HCT116 (cell line): Measurements from ENCODE around the gene SUN3. TPM values are rescaled to one million over a fixed set of nuclear protein-coding genes. Genes with fewer than 3 reads are reported as not detected.

Experiments
- ATAC-seq: fragments of 200-7000 bp; cut with Tn5 transposase; 2 replicates; pipeline ENCODE4 v1.9.1; 2020; ENCODE audit warnings: mild to moderate bottlenecking, moderate library complexity
- BruUV-seq: library from RNA; stranded (reverse); fragments of 400-500 nt; replicated peaks from 2 replicates; lab custom pipeline; 2021; lab: Mats Ljungman, UMichigan
- CTCF ChIA-PET: fragments of 300-600 bp; sonication (Branson Sonifier 250); formaldehyde crosslinking; loops from one replicate; lab custom pipeline; 2021; ENCODE audit warnings: antibody characterized with exemption; lab: Charles Lee
- POLR2A ChIA-PET: fragments of 300-600, 350-600 bp; sonication (Branson Sonifier 250); formaldehyde crosslinking; loops from one replicate; lab custom pipeline; 2021; ENCODE audit warnings: antibody characterized with exemption; lab: Charles Lee
- RAD21 ChIA-PET, 2 experiments: fragments of 300-600 bp; sonication (Branson Sonifier 250); formaldehyde crosslinking; loops; one replicate each; lab custom pipeline; 2023; ENCODE audit warnings: low total read pairs in 2 of 2; ENCODE audit not compliant: uncharacterized antibody in 2 of 2, unreplicated experiment in 2 of 2, low non-redundant PET in 1 of 2; lab: Charles Lee
- DNase-seq: peaks from one replicate; pipeline ENCODE4 v3.0.0-alpha.2; 2010; ENCODE audit warnings: low read depth, low spot score
- H2AFZ ChIP-seq: fragments of 200-600 bp; shearing (Covaris generic), sonication (generic); 2 replicates; pipeline ENCODE4 v1.6.1; 2017; ENCODE audit warnings: low read depth, mixed run types, mixed read lengths, antibody characterized with exemption, low read length; ENCODE audit not compliant: poor library complexity, severe bottlenecking
- H3K27ac ChIP-seq: 2 replicates; pipeline ENCODE4 v1.5.1; 2012; ENCODE audit warnings: low read depth, low read length
- H3K27me3 ChIP-seq: fragments of 200-600 bp; sonication (generic); 2 replicates; pipeline ENCODE4 v1.6.1; 2016; ENCODE audit warnings: mixed run types, low read length, mixed read lengths; ENCODE audit not compliant: insufficient read depth
- H3K36me3 ChIP-seq, 2 experiments: fragments of 200-500 bp in 1 of 2; fragments of 200-600 bp in 1 of 2; sonication (Bioruptor generic) in 1 of 2; sonication (generic) in 1 of 2; 2 replicates each; pipeline versions ENCODE4 v1.5.1 to v1.6.1; 2014 to 2016; ENCODE audit warnings: low read length in 2 of 2, inconsistent platforms in 1 of 2, mixed read lengths in 1 of 2, mixed run types in 1 of 2; ENCODE audit not compliant: insufficient read depth in 2 of 2, control insufficient read depth in 1 of 2
- H3K4me1 ChIP-seq, 2 experiments: fragments of 200-600 bp in 1 of 2; sonication (generic) in 1 of 2; 2 replicates each; pipeline versions ENCODE4 v1.5.1 to v1.6.1; 2012 to 2017; ENCODE audit warnings: low read length in 2 of 2, inconsistent platforms in 1 of 2, mild to moderate bottlenecking in 1 of 2, mixed read lengths in 1 of 2, mixed run types in 1 of 2, moderate library complexity in 1 of 2; ENCODE audit not compliant: insufficient read depth in 2 of 2, control insufficient read depth in 1 of 2
- H3K4me2 ChIP-seq: fragments of 200-600 bp; sonication (generic); 2 replicates; pipeline ENCODE4 v1.6.1; 2017; ENCODE audit warnings: mixed run types, low read length, mixed read lengths
- H3K4me3 ChIP-seq, 2 experiments: fragments of 200-600 bp in 1 of 2; sonication (generic) in 1 of 2; replicated peaks in 1 of 2; 2 replicates each; pipeline ENCODE4 v1.5.1; 2011 to 2016; ENCODE audit warnings: low read length in 2 of 2, control low read depth in 1 of 2, low read depth in 1 of 2, mild to moderate bottlenecking in 1 of 2, mixed read lengths in 1 of 2, mixed run types in 1 of 2
- H3K79me2 ChIP-seq: fragments of 200-600 bp; sonication (generic); 2 replicates; pipeline ENCODE4 v1.6.1; 2017; ENCODE audit warnings: mild to moderate bottlenecking, mixed run types, low read length, moderate library complexity, mixed read lengths; ENCODE audit not compliant: insufficient read depth
- H3K9ac ChIP-seq: fragments of 200-600 bp; sonication (generic); 2 replicates; pipeline ENCODE4 v1.6.1; 2016; ENCODE audit warnings: low read length, mixed read lengths
- H3K9me2 ChIP-seq: fragments of 200-600 bp; sonication (generic), shearing (Covaris generic); 2 replicates; pipeline ENCODE4 v1.6.1; 2017; ENCODE audit warnings: mixed run types, mild to moderate bottlenecking, moderate library complexity; ENCODE audit not compliant: insufficient read depth
- H3K9me3 ChIP-seq, 2 experiments: fragments of 200-500 bp in 1 of 2; fragments of 200-600 bp in 1 of 2; sonication (Bioruptor generic) in 1 of 2; sonication (generic) in 1 of 2; 2 replicates each; pipeline ENCODE4 v1.6.1; 2014 to 2017; ENCODE audit warnings: low read length in 2 of 2, mixed read lengths in 2 of 2, inconsistent platforms in 1 of 2, low read depth in 1 of 2, mild to moderate bottlenecking in 1 of 2, mixed run types in 1 of 2, moderate library complexity in 1 of 2; ENCODE audit not compliant: control insufficient read depth in 1 of 2, insufficient read depth in 1 of 2
- H4K20me1 ChIP-seq: fragments of 200-600 bp; sonication (generic), shearing (Covaris generic); 2 replicates; pipeline ENCODE4 v1.6.1; 2017; ENCODE audit warnings: mixed run types, mild to moderate bottlenecking, moderate library complexity; ENCODE audit not compliant: insufficient read depth
- ELF1 ChIP-seq: IDR thresholded peaks from 2 replicates; pipeline ENCODE4 v1.6.1; 2012; ENCODE audit warnings: low read depth, borderline replicate concordance
- EZH2phosphoT487 ChIP-seq: fragments of 200-600 bp; IDR thresholded peaks from 2 replicates; pipeline ENCODE4 v1.6.1; 2018; ENCODE audit warnings: antibody characterized with exemption, borderline replicate concordance
- FOSL1 ChIP-seq: IDR thresholded peaks from 2 replicates; pipeline ENCODE4 v1.6.1; 2012; ENCODE audit warnings: low read depth
- POLR2AphosphoS5 ChIP-seq: IDR thresholded peaks from 2 replicates; pipeline ENCODE4 v1.6.1; 2011; ENCODE audit warnings: mild to moderate bottlenecking, low read depth, low read length, moderate library complexity
- SP1 ChIP-seq: IDR thresholded peaks from 2 replicates; pipeline ENCODE4 v1.6.1; 2012; ENCODE audit warnings: low read depth
- SRF ChIP-seq: IDR thresholded peaks from 2 replicates; pipeline ENCODE4 v1.6.1; 2012; ENCODE audit warnings: low read depth
- YY1 ChIP-seq: IDR thresholded peaks from 2 replicates; pipeline ENCODE4 v1.6.1; 2011; ENCODE audit warnings: low read length, low read depth, moderate library complexity, mild to moderate bottlenecking; ENCODE audit not compliant: insufficient replicate concordance; ENCODE audit errors: extremely low read depth
- ZFX ChIP-seq: fragments of 450-650 bp; IDR thresholded peaks from 2 replicates; pipeline ENCODE4 v1.6.1; 2017
- intact Hi-C: fragments of 100-400 bp; cut with micrococcal nuclease; formaldehyde crosslinking; loops from 2 replicates; pipeline ENCODE4 v1.10.0; 2022
- total RNA-seq: library from RNA; stranded (reverse); gene quantifications from one replicate; pipeline ENCODE4 v1.2.1, GENCODE V29; 2021; ENCODE audit not compliant: unreplicated experiment
- TF ChIP-seq, protein P1 (sequence below): IDR thresholded peaks from 2 replicates; pipeline ENCODE4 v1.6.1; 2011; ENCODE audit warnings: mild to moderate bottlenecking, low read length, moderate library complexity; ENCODE audit not compliant: insufficient replicate concordance; ENCODE audit errors: extremely low read depth
- TF ChIP-seq, protein P2 (sequence below): IDR thresholded peaks from 2 replicates; pipeline ENCODE4 v1.6.1; 2012
- TF ChIP-seq, protein P3 (sequence below): IDR thresholded peaks from 2 replicates; pipeline ENCODE4 v1.6.1; 2012
- TF ChIP-seq, protein P4 (sequence below): IDR thresholded peaks from 2 replicates; pipeline ENCODE4 v1.6.1; 2012; ENCODE audit warnings: low read depth
- TF ChIP-seq, protein P5 (sequence below), 3 experiments: fragments of 200-600 bp in 1 of 3; sonication (generic) in 1 of 3; IDR thresholded peaks in 2 of 3; conservative IDR thresholded peaks in 1 of 3; 2 replicates each; pipeline ENCODE4 v1.5.1; 2012 to 2017; ENCODE audit warnings: low read depth in 2 of 3, low read length in 2 of 3, antibody characterized with exemption in 1 of 3, borderline replicate concordance in 1 of 3, control low read depth in 1 of 3, mild to moderate bottlenecking in 1 of 3, mixed read lengths in 1 of 3, mixed run types in 1 of 3, moderate library complexity in 1 of 3; ENCODE audit not compliant: insufficient read depth in 1 of 3

SUN3 gene
- total RNA-seq, 1 experiment from 2014 or later = 4.5 TPM

DNA sequence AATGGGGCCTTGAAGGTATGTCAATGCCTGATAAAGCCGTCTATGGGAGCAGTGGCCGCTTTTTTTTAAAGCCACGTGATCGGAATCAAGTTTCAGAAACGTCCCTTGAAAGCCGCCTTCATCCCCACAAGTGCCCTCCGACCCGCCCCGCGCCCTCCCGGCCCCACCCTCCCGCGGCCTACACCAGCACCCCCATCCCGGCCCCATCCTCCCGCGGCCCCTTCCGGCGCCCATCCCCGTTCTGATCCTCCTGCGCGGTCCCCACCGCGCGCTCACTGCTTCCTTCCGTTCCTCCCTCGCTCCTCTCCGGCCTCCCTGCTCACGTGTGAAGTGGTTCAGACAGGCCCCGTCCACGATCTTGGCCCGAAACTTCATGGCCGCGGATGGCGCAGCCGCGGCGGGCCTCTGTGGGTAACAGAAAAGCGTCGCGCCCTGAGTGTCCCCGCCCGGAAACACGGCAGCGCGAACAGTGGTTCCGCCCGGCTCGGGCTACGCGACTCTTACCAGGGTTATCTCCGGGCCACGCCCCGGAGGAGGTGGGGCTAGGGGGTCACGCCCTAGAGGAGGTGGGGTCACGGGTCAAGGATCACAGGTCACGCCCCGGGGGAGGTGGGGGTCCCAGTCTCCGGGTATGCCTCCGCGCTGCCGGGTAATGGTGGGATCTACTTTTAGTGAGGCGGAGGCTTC lies 49.6 kb downstream of the SUN3 start, which contains the start of gene HUS1 (continued):
- TF ChIP-seq, protein P1, sequence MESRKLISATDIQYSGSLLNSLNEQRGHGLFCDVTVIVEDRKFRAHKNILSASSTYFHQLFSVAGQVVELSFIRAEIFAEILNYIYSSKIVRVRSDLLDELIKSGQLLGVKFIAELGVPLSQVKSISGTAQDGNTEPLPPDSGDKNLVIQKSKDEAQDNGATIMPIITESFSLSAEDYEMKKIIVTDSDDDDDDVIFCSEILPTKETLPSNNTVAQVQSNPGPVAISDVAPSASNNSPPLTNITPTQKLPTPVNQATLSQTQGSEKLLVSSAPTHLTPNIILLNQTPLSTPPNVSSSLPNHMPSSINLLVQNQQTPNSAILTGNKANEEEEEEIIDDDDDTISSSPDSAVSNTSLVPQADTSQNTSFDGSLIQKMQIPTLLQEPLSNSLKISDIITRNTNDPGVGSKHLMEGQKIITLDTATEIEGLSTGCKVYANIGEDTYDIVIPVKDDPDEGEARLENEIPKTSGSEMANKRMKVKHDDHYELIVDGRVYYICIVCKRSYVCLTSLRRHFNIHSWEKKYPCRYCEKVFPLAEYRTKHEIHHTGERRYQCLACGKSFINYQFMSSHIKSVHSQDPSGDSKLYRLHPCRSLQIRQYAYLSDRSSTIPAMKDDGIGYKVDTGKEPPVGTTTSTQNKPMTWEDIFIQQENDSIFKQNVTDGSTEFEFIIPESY = no peak
- peak; percentile 18; the same call in 1 of the 2 replicates for TF ChIP-seq FOSL1

DNA sequence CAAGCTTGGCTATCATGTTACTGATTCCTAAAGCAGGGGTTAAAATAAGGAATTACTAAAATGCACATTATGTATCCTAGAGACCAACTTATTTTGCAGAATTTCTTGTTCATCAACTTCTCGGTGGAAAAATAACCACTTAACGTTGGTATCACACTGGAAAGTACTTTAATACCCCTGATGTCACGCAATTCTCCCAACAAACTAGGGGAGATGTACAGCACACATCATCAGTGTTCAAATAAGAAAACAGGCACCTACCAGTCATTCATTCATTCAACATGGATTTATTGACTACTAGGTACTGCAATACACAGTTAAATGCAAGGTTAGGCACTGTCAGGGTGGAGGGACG lies 50.1 kb downstream of the SUN3 start:
- Histone ChIP-seq H3K79me2 (peaks cover 14% of the 10 kb centered on the region), H3K27ac (peak overlapping the region; percentile 73; the same call in 1 of the 2 replicates), H3K4me3 (peak overlapping the region; percentile 86 to 96), H3K4me2 (peak overlapping the region; percentile 95), H4K20me1 (no peaks in the 10 kb centered on the region), H3K27me3 (no peaks in the 10 kb centered on the region), H3K4me1 (peaks cover 5 to 7% of the 10 kb centered on the region in 2 experiments; a peak in 2 of 4 replicates), H3K9ac (peak overlapping the region; percentile 83), H3K9me3 (no peaks in the 10 kb centered on the region), H2AFZ (no peak overlapping the region), H3K36me3 (peaks cover 31 to 37% of the 10 kb centered on the region in 2 experiments), H3K9me2 (no peaks in the 10 kb centered on the region)
- TSS peak; percentile 41 for BruUV-seq
- ATAC-seq = no peak
- TF ChIP-seq, protein P2, sequence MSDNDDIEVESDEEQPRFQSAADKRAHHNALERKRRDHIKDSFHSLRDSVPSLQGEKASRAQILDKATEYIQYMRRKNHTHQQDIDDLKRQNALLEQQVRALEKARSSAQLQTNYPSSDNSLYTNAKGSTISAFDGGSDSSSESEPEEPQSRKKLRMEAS = no peak
- no peak for TF ChIP-seq YY1
- no peak for TF ChIP-seq ZFX
- no peak for TF ChIP-seq SP1
- no peak for TF ChIP-seq EZH2phosphoT487
- TF ChIP-seq, protein P3, sequence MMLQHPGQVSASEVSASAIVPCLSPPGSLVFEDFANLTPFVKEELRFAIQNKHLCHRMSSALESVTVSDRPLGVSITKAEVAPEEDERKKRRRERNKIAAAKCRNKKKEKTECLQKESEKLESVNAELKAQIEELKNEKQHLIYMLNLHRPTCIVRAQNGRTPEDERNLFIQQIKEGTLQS = no peak
- no peak for TF ChIP-seq ELF1
- TF ChIP-seq, protein P4, sequence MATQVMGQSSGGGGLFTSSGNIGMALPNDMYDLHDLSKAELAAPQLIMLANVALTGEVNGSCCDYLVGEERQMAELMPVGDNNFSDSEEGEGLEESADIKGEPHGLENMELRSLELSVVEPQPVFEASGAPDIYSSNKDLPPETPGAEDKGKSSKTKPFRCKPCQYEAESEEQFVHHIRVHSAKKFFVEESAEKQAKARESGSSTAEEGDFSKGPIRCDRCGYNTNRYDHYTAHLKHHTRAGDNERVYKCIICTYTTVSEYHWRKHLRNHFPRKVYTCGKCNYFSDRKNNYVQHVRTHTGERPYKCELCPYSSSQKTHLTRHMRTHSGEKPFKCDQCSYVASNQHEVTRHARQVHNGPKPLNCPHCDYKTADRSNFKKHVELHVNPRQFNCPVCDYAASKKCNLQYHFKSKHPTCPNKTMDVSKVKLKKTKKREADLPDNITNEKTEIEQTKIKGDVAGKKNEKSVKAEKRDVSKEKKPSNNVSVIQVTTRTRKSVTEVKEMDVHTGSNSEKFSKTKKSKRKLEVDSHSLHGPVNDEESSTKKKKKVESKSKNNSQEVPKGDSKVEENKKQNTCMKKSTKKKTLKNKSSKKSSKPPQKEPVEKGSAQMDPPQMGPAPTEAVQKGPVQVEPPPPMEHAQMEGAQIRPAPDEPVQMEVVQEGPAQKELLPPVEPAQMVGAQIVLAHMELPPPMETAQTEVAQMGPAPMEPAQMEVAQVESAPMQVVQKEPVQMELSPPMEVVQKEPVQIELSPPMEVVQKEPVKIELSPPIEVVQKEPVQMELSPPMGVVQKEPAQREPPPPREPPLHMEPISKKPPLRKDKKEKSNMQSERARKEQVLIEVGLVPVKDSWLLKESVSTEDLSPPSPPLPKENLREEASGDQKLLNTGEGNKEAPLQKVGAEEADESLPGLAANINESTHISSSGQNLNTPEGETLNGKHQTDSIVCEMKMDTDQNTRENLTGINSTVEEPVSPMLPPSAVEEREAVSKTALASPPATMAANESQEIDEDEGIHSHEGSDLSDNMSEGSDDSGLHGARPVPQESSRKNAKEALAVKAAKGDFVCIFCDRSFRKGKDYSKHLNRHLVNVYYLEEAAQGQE = no peak
- TF ChIP-seq, protein P5, sequence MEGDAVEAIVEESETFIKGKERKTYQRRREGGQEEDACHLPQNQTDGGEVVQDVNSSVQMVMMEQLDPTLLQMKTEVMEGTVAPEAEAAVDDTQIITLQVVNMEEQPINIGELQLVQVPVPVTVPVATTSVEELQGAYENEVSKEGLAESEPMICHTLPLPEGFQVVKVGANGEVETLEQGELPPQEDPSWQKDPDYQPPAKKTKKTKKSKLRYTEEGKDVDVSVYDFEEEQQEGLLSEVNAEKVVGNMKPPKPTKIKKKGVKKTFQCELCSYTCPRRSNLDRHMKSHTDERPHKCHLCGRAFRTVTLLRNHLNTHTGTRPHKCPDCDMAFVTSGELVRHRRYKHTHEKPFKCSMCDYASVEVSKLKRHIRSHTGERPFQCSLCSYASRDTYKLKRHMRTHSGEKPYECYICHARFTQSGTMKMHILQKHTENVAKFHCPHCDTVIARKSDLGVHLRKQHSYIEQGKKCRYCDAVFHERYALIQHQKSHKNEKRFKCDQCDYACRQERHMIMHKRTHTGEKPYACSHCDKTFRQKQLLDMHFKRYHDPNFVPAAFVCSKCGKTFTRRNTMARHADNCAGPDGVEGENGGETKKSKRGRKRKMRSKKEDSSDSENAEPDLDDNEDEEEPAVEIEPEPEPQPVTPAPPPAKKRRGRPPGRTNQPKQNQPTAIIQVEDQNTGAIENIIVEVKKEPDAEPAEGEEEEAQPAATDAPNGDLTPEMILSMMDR (IDR thresholded peaks at IDR 0.05 in 2 of 3, conservative IDR thresholded peaks at IDR 0.05 in 1 of 3; ENCODE audit: borderline replicate concordance in 1 of 3, insufficient read depth in 1 of 3, low read depth in 2 of 3, low read length in 2 of 3) = no peak
- TF ChIP-seq SRF = no peak
- TF ChIP-seq POLR2AphosphoS5 = no peak
- ChIA-PET CTCF (no interaction called here), POLR2A (no interaction called here), RAD21 (no interaction called here)
- intact Hi-C loops = loop anchor here (2.0 kb wide), 1 partner anchor 110 kb away; the partner anchor contains the start of gene UPP1
- no peak for DNase-seq
